PC-3 (cell line): ENCODE measurements around the gene ANKHD1. TPM values are rescaled to one million over a fixed set of nuclear protein-coding genes. Genes with fewer than 3 reads are reported as not detected.
"Not testable (repeated sequence)": the region's sequence is repeated elsewhere in the genome, so short reads cannot be mapped to it uniquely, and the experiment has no call there.

Source experiments
- ATAC-seq: fragments of 200-7000 bp; cut with Tn5 transposase; 2 replicates; pipeline ENCODE4 v1.9.1; 2020; ENCODE audit warnings: mild to moderate bottlenecking, moderate library complexity
- BruUV-seq: library from RNA; stranded (reverse); fragments of 400-500 nt; replicated peaks from 2 replicates; lab custom pipeline; 2021; lab: Mats Ljungman, UMichigan
- CTCF ChIA-PET: fragments of 300-600 bp; sonication (Branson Sonifier 250); formaldehyde crosslinking; loops from one replicate; lab custom pipeline; 2022; ENCODE audit warnings: antibody characterized with exemption; lab: Charles Lee
- POLR2A ChIA-PET: fragments of 300-600 bp; sonication (Branson Sonifier 250); formaldehyde crosslinking; loops from one replicate; lab custom pipeline; 2022; ENCODE audit warnings: antibody characterized with exemption; ENCODE audit not compliant: unreplicated experiment; lab: Charles Lee
- DNase-seq: peaks from one replicate; pipeline ENCODE4 v3.0.0-alpha.2; 2015
- H2AFZ ChIP-seq: fragments of 300-600 bp; sonication (generic); 2 replicates; pipeline ENCODE4 v1.6.0; 2016; ENCODE audit warnings: antibody characterized with exemption, low read length
- H3F3A ChIP-seq: fragments of 300-600 bp; sonication (generic); one replicate; pipeline ENCODE4 v1.6.0; 2017; ENCODE audit warnings: antibody characterized with exemption, low read length, control low read depth, mild to moderate bottlenecking; ENCODE audit not compliant: unreplicated experiment
- H3K27ac ChIP-seq: fragments of 300-600 bp; sonication (generic); 2 replicates; pipeline ENCODE4 v1.5.1; 2016; ENCODE audit warnings: mild to moderate bottlenecking, low read length
- H3K27me3 ChIP-seq: fragments of 300-600 bp; sonication (generic); 2 replicates; pipeline ENCODE4 v1.6.1; 2016; ENCODE audit warnings: low read length, mixed read lengths
- H3K36me3 ChIP-seq: fragments of 300-600 bp; sonication (generic); 2 replicates; pipeline ENCODE4 v1.6.1; 2016; ENCODE audit warnings: low read depth, mixed run types, low read length, mixed read lengths
- H3K4me1 ChIP-seq: fragments of 300-600 bp; sonication (generic); 2 replicates; pipeline ENCODE4 v1.5.1; 2016; ENCODE audit warnings: low read length; ENCODE audit not compliant: insufficient read depth
- H3K4me2 ChIP-seq: fragments of 300-600 bp; sonication (generic); 2 replicates; pipeline ENCODE4 v1.6.0; 2016; ENCODE audit warnings: low read length
- H3K4me3 ChIP-seq: fragments of 300-600 bp; sonication (generic); 2 replicates; pipeline ENCODE4 v1.5.1; 2016; ENCODE audit warnings: mild to moderate bottlenecking, low read length, mixed read lengths
- H3K79me2 ChIP-seq: fragments of 300-600 bp; sonication (generic); 2 replicates; pipeline ENCODE4 v1.6.1; 2017; ENCODE audit warnings: low read length, mixed read lengths
- H3K9ac ChIP-seq: fragments of 300-600 bp; sonication (generic); 2 replicates; pipeline ENCODE4 v1.6.0; 2016; ENCODE audit warnings: mild to moderate bottlenecking, low read length
- H3K9me2 ChIP-seq: fragments of 300-600 bp; sonication (generic); replicated peaks from 2 replicates; pipeline ENCODE4 v1.6.1; 2016; ENCODE audit warnings: mixed run types, low read length, mixed read lengths
- H3K9me3 ChIP-seq: fragments of 300-600 bp; sonication (generic); 2 replicates; pipeline ENCODE4 v1.6.1; 2016; ENCODE audit warnings: low read length, mixed read lengths
- H4K20me1 ChIP-seq: fragments of 300-600 bp; sonication (generic); 2 replicates; pipeline ENCODE4 v1.6.1; 2016; ENCODE audit warnings: low read length, mixed read lengths
- CTCF ChIP-seq: fragments of 300-600 bp; sonication (generic); conservative IDR thresholded peaks from 2 replicates; pipeline ENCODE4 v1.5.1; 2017; ENCODE audit warnings: antibody characterized with exemption, low read depth, mild to moderate bottlenecking, low read length
- EZH2 ChIP-seq: fragments of 300-600 bp; sonication (generic); IDR thresholded peaks from one replicate; pipeline ENCODE4 v1.6.1; 2017; ENCODE audit warnings: antibody characterized with exemption, mild to moderate bottlenecking, low read length; ENCODE audit not compliant: unreplicated experiment
- EZH2phosphoT487 ChIP-seq: fragments of 300-600 bp; sonication (generic); IDR thresholded peaks from 2 replicates; pipeline ENCODE4 v1.6.1; 2018; ENCODE audit warnings: mild to moderate bottlenecking, antibody characterized with exemption, low read length, borderline replicate concordance
- intact Hi-C: fragments of 100-400 bp; cut with micrococcal nuclease; formaldehyde crosslinking; loops from 2 replicates; pipeline ENCODE4 v1.9.0; 2023
- total RNA-seq: library from RNA; depleted of rRNA; stranded (reverse); fragments of >200 nt; gene quantifications from 2 replicates; pipeline ENCODE4 v1.2.3, GENCODE V29; 2014

The ANKHD1 gene
- total RNA-seq, 1 experiment from 2014 or later, result 64.6 TPM

- ATAC-seq (no peak), DNase-seq (no peak)
- Histone ChIP-seq H3K79me2 (peaks cover 70% of the 10 kb centered on the region), H4K20me1 (peaks cover 20% of the 10 kb centered on the region), H3K9me2 (no peaks in the 10 kb centered on the region), H3K9me3 (no peaks in the 10 kb centered on the region), H3K4me2 (no peak overlapping the region), H3K27me3 (no peaks in the 10 kb centered on the region), H2AFZ (no peak overlapping the region), H3K9ac (no peak overlapping the region), H3K36me3 (no peaks in the 10 kb centered on the region), H3K4me3 (no peak overlapping the region), H3K27ac (no peak overlapping the region), H3K4me1 (no peaks in the 10 kb centered on the region), H3F3A (no peaks in the 10 kb centered on the region)
- POLR2A ChIA-PET, result no interaction called here
- CTCF ChIA-PET, result interaction anchor here (0.8 kb wide), 1 partner anchor 58 kb away, joined by 10 read pairs; no protein-coding TSS in a partner anchor
- TF ChIP-seq EZH2phosphoT487 (no peak), EZH2 (no peak), CTCF (no peak)
- intact Hi-C loops, result no loop called here
- no TSS peak for BruUV-seq
Measured at GRCh38 chr5:140429724-140430123, 28.1 kb downstream of the ANKHD1 start.

GRCh38 chr5:140432212-140432611, 30.6 kb downstream of the ANKHD1 start:
- H3K9me2 ChIP-seq, result no peaks in the 10 kb centered on the region
- ChIA-PET POLR2A (no interaction called here), CTCF (no interaction called here)
- ATAC-seq (no peak), DNase-seq (no peak)
- no peak overlapping the region for H3K9ac ChIP-seq
- no peaks in the 10 kb centered on the region for H3K9me3 ChIP-seq
- H3K27ac ChIP-seq, result no peak overlapping the region
- peaks cover 20% of the 10 kb centered on the region for H4K20me1 ChIP-seq
- H3K36me3 ChIP-seq, result peaks cover 8% of the 10 kb centered on the region; the same call in 1 of the 2 replicates
- H3F3A ChIP-seq, result no peaks in the 10 kb centered on the region
- TF ChIP-seq EZH2, result no peak
- H3K27me3 ChIP-seq, result no peaks in the 10 kb centered on the region
- H3K4me2 ChIP-seq, result no peak overlapping the region
- no peaks in the 10 kb centered on the region for H3K4me1 ChIP-seq
- H3K79me2 ChIP-seq, result peaks cover 72% of the 10 kb centered on the region
- H3K4me3 ChIP-seq, result no peak overlapping the region
- no TSS peak for BruUV-seq
- no peak overlapping the region for H2AFZ ChIP-seq
- intact Hi-C loops, result no loop called here

DNA sequence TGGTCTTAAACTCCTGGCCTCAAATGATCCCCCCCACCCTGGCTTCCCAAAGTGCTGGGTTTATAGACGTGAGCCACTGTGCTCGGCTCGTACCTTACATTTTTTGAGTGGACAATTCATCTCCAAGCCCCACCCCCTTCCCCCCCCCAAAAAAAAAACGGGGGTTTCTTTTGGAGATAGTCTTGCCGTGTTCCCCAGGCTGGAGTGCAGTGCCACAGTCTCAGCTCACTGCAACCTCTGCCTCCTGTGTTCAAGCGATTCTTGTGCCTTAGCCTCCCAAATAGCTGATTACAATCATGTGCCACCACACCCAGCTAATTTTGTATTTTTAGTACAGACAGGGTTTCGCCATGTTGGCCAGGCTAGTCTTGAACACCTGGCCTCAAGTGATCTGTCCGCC, 31.3 kb downstream of the ANKHD1 start:
- Histone ChIP-seq H3K27ac (no peak overlapping the region), H3K4me3 (no peak overlapping the region), H3F3A (no peaks in the 10 kb centered on the region), H3K79me2 (peaks cover 76% of the 10 kb centered on the region), H3K4me2 (no peak overlapping the region), H3K4me1 (no peaks in the 10 kb centered on the region), H3K9me2 (no peaks in the 10 kb centered on the region), H3K36me3 (peaks cover 9% of the 10 kb centered on the region; the same call in 1 of the 2 replicates), H2AFZ (no peak overlapping the region), H3K9me3 (no peaks in the 10 kb centered on the region), H4K20me1 (peaks cover 20% of the 10 kb centered on the region), H3K9ac (no peak overlapping the region), H3K27me3 (no peaks in the 10 kb centered on the region)
- CTCF ChIA-PET, result interaction anchor here (0.7 kb wide), 1 partner anchor 87 kb away, joined by 3 read pairs; the partner anchor contains the start of gene HBEGF
- POLR2A ChIA-PET, result no interaction called here
- TF ChIP-seq EZH2phosphoT487 (no peak), CTCF (no peak), EZH2 (no peak)
- intact Hi-C loops, result no loop called here
- DNase-seq (no peak), ATAC-seq (no peak)
- no TSS peak for BruUV-seq

- H3K4me3 ChIP-seq, H2AFZ ChIP-seq, BruUV-seq, H3F3A ChIP-seq, DNase-seq, POLR2A ChIA-PET, ATAC-seq, intact Hi-C loops, H3K27ac ChIP-seq, H4K20me1 ChIP-seq, H3K27me3 ChIP-seq, H3K4me2 ChIP-seq, H3K9me2 ChIP-seq, H3K9me3 ChIP-seq, CTCF ChIA-PET, H3K9ac ChIP-seq, H3K79me2 ChIP-seq, H3K4me1 ChIP-seq: not testable (repeated sequence)
- peaks cover 16% of the 10 kb centered on the region for H3K36me3 ChIP-seq
Measured at GRCh38 chr5:140457368-140457767, 55.7 kb downstream of the ANKHD1 start.
